NCI-H2196 (cell line): ENCODE results near the gene CPD.
"Not testable (repeated sequence)": the region's sequence is repeated elsewhere in the genome, so short reads cannot be mapped to it uniquely, and the experiment has no call there.

Experiments
- DNase-seq: peaks from one replicate; lab custom pipeline; 2025; ENCODE audit not compliant: unreplicated experiment; lab: John Stamatoyannopoulos, UW

Gene CPD

DNA sequence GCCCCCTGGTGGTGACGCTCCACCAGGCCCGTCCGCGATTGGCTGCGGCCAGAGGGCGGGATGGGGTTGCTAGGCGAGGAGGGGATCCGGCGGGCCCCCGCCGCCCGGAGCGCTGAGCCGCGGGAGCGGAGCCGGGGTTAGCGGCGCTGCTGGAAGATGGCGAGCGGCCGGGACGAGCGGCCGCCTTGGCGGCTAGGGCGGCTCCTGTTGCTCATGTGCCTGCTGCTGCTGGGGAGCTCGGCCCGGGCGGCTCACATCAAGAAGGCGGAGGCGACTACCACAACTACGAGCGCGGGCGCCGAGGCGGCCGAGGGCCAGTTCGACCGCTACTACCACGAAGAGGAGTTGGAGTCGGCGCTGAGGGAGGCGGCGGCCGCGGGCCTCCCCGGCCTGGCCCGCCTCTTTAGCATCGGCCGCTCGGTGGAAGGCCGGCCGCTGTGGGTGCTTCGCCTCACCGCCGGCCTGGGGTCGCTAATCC, at the start of gene CPD:
CPD (plus strand) TSS at position 103 of the 478 bp plus-strand sequence; CDS start at position 157, 54 bp downstream.
- DNase-seq: peak; percentile 87

DNA sequence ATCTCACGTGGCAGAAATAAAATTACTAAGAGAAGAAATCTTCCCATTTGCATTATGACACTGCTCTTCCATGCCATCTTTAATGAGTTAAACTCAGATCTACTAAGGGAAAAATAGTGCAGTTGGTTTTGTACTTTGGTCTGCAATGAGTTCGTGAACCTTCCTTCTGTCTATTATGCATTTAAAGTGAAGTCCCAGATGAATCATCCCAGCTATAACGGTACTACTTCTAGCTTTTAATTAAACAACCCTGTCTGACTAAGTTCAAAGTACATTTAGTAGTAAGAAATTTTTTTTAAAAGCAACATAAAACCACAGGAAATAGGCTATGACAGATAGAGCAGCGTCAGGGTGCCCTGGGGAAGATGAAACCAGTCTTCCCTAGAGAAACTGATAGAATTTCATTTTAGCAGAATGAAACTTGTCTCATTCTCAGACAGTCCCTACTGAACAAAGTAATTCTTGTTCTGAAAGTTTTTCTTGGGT, 46.6 kb upstream of the CPD start:
- DNase-seq: no peak

DNA sequence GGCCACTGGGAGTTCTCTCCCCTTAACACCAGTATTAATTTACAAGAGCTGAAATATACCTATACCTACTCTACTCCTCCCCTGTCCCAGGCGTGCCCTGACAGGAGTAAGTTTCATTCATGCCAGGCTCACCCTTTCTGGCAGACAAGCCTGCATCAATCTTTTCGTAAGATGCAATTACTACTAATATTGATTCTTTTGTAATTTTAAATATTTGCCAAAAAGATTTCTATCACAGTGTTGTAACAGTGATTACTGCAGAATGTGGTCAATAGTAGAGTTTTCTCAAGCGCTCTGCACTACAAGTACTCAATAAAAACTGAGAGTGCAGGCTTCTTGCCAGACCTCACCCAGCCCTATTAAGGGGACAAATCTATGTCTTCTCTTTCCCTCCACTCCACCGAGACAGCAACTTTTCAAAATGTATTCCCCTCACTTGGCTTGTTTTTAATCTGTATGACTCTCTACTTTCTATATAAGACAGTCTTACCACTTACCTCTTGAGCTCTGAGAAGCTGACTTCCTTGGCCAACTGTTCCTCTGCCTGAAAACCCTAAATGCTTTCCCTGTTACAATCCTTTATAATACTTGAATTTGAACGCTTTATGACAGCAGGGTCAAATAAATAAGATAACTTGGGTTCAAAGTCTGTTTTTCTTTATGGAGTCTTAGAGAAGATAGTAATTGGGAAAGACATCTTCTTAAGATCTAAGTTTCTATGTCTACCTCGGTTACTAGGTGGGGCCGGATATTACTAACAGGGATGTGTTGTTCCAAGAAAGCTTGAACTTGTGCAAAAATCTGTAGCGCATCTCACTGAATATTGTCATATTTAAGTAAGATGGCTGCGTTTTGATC, 45.0 kb upstream of the CPD start, which contains the start of gene TMIGD1:
TMIGD1 (minus strand) TSS at position 555 of the 858 bp plus-strand sequence. CDS start 1,924 bp downstream, outside the sequence.
- DNase-seq: no peak

DNA sequence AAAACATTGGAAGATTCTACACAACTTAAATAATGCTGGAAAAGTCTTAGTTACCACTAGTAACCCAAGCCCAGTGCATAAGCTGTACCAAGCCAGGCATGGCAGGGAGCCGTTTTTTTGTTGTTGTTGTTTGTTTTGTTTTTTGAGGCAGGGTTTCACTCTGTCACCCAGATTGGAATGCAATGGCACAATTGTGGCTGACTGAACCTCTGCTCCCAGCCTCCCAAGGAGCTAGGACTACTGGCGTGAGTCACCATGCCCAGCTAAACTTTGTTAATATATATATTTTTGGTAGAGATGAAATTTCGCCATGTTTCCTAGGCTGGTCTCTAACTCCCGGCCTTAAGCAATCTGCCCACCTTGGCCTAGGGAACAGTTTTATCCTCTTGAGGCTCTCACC, 44.3 kb upstream of the CPD start:
- DNase-seq: no peak

DNA sequence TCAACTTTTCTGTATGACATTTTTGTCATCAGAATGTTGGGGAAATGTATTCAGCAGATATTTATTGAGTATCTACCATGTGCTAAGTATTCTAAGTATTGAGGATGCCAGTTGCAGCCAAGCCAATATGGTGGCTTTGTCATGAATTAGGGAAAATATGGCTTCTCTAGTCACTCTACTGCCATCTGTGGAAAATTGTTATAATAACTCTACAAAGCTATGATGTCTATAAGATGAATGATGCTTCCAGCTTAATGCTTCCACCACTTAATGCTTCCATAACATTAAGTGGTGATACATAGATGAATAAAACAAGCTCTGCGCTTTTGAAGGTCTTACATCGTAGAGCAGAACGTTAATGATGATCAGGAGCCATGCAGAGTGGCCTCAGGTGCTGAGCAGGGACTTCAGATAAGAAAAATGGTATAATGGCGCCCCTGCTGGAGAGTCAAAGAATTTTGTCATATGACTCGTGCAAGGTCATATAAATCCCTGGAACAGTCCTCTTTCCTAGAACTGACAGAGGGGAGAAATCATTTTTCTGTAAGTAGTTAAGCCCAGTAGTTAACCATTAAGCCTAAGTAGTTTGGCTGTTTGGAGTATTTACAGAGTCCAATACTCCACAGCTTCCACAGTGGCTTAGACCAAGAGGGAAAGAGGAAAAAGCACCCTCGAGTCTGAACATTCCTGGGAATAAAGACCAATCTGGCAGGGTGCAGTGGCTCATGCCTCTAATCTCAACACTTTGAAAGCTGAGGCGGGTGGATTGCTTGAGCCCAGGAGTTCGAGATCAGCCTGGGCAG, 42.2 kb upstream of the CPD start:
- DNase-seq: no peak

DNA sequence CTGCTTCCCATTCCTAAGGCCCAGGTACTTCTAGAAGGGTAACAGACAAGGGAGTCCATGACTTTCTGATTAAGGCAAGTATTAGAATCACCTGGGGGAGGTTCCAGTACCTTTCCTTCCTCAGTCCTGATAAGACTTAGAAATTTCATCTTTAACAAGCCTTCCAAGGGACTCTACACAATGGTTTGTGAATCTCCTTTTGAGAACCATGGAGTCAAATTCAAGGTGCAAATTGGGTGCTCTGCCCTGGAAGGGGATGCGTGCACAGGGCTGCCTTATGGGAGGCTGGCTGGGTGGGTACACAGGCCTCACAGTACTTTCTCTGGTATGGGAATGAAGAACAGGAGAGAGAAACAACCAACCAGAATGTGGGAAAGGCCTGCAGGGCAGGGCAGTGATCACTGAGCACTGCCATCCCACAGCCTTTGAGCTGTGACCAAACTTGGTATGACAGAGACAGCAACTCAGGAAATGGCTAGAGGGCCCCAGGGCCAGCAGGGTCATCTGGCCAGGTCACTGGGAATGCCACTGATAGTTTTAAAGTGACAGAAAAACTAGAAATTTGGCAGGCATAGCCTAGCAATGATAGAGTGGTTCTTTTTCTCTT, 41.2 kb upstream of the CPD start:
- DNase-seq: no peak

DNA sequence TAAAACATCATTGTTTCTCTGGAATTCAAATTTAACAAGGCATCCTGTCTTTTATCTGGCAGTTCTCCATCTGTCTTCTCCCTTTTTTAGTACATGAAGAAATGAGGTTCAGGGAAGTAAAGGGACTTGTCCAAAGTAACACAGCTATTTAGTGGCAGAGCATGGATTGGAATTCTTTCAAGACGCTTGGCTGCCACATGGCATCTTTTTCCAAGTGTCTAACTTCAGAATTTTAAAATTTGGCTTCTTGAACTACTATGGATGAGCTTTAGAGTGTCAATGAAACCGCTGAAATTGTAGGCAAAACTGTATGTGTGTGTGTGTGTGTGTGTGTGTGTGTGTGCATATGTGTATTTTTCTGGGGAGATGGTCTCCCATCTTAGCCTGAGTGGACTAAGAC, 39.6 kb upstream of the CPD start:
- DNase-seq: no peak

DNA sequence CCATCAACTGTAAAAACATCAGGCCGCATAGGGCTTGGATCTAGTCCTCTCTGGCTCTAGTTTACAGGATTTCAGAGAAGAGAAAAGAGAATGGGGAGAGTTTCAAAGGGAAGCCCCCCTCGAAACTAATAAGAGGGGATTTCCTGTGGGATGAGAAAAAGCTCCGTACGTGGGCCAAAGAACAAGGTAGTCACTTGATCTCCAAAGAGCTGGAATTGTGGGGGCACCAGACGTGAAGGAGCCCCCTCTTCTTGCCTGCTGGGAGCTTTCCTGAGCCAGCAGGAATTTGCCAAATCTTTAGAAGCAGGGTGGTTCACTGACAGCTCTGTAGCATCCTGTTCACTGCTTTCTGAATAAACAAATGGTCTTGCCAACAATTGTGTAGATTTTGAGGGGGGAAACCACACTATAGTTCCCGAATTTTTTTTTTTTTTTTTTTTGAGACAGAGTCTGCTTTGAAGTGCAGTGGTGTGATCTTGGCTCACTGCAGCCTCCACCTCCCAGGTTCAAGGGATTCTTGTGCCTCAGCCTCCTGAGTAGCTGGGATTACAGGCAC, 37.8 kb upstream of the CPD start:
- no peak for DNase-seq

DNA sequence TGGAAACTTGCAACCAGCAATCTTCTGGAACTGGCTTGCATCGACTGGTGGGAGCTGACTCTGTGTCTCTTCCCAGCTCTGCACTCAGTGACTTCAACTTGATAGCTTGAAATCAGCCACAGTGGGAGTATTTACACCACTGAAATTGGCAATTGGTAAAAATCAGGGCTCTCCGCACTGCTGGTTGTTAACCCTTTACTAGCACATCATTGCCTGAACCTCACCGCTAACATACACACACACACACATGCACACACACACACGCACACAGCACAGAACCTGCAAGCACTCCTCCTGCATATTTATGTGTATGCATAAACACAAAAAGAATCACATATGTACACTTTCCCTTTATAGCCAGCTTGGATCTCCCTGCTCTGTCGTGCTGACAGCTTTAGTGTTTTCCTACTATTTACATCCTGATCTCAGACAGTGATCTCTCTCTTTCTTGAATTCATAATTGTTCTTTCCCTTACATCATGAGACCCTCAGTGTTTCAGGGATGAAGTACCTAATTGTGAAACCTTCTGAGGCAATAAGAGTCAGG, 37.0 kb upstream of the CPD start:
- DNase-seq: no peak

DNA sequence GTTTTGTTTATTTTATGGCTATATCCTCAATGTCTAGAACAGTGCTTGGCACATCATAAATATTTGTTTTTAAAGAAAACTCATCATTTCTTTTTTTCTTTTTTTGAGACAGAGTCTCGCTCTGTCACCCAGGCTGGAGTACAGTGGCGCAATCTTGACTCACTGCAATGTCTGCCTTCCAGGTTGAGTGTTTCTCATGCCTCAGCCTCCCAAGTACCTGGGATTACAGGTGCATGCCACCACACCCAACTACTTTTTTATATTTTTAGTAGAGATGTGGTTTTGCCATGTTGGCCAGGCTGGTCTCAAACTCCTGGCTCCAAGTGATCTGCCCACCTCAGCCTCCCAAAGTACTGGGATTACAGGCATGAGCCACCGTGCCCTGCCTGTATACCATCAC, 35.5 kb upstream of the CPD start:
- DNase-seq: not testable (repeated sequence)

DNA sequence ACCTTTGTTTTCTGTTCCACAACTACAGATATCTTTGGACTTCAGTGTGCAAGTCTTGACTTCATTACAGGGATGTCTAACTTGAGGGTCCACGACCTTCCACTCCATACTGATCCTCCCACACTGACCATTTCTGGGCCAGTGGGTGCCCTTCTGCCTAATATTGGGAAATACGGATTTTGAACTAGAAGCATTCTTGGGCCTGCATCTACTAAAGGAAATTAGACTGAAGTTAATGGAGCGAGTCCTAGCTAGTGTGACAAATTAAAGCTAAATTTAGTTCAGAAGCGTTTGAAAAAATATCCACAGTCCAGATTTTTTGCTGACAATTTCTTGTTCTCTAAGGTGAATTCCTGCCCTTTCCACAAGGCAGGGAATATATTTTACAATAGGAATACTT, 34.9 kb upstream of the CPD start:
- DNase-seq: no peak

DNA sequence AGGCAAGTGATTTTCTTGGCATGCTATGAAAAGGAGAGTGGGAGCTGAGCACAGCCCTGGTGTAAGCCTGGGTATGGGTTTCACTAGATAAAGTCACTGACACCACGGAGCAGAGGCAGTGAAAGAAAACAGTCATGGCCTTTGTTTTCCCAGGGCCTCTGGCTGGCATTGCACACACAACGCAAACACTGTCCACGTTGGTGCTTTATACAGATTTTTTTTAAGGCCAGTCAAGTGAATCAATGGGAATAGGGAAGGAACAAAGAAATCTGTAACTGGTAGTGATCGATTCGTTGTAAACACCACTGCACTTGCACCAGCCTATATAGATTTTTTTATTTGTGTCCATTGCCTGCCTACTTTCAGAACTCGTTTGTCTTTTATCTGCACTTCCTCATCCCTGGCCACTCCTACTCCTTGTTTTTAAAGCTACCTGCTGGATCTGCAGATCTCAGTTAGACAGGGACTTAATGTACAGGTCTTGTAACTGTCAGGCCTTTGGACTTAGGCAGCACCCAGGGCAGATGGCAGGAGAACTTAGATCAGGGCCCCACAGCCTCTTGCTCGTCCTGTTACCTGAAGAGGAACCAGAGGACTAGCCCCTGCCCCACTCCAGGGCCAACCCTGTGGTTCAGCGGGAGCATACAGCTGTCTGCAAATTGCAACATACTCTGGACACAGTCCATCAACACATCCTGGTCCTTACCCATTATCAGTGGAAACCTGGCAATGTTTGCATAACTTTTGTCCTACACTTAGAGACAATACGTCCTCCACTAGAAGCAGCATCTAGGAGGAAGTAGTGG, 34.2 kb upstream of the CPD start:
- peak; percentile 64 for DNase-seq

DNA sequence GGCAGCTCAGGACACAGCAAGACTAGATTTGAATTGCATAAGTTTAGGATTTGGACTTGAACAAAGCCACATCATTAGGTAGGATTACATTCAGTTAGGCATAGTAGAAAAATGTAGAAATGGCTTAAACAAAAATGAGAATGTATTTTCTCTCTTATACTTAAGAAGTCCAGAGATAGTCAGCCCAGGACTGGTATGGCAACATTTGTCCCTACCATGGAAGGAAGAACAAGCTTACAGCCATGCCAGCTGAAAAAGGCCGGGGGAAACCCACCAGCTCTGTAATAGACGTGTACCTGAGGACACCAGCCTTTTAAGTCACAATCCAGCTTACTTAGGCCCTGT, 33.7 kb upstream of the CPD start:
- no peak for DNase-seq

DNA sequence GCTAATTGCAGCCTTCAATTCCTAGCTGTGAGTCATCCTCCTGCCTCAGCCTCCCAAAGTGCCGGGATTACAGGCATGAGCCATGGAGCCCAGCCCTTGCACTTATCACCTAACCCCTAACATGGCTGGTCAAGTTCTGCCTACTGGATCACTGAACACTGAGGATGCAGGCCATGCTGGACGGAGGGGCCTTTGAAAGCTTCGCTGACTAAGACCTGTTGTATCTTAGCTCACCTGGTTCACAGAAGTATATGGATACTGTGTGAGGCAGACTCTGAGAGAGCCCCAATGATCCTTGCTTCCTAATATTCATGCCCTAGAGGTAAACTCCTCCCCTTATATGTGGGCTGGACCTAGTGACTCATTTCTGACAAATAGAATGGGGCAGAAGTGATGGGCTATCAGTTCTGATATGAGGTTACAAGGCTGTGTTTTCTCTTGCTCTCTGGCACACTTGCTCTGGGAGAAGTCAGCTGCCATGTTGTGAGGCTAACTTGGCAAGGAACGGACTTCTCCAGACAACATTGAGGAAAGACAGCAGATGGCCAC, 33.1 kb upstream of the CPD start:
- DNase-seq: no peak

DNA sequence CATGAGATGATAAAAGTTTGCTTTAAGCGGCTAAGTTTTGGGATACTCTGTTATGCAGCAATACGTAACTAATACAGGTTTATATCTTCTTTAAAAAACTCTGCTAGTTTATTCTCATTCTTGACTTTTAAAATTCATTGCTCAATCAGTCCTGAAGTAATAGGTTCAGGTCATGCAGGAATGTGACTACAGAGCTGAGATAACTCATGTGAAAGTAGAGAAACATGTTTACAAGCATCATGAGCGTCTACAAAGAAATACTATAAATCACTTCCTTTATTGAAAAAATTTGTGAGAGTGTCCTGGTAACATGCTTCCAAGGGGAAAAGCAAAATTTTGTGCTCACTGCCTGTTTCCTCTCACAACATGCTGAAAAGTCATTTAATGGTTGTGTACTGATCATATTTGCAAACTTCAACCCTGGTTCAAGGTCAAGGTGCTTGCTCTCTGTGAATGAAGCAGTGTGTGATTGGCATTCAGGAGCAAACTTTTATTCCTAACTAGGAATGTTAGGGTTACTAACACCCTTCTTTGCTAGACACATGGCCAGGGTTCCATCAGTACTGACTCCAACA, 32.4 kb upstream of the CPD start:
- no peak for DNase-seq

DNA sequence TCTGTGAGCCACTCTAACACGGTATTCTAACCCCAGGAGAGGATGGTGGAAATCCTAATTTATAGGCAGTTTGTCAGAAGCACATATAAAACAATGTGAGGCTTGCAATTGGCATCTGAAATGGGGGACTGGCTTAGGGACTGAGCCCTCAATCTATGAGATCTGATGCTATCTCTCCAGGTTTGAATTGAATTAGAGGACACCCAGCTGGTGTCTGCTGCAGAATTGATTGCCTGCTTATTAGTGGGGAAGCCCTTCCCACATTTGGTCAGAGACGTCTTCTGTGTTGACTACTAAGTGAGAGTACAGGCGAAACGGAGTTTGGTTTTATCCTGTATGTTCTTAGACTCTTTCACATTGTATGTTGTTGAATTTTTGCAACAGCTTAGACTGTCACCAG, 31.2 kb upstream of the CPD start:
- no peak for DNase-seq

DNA sequence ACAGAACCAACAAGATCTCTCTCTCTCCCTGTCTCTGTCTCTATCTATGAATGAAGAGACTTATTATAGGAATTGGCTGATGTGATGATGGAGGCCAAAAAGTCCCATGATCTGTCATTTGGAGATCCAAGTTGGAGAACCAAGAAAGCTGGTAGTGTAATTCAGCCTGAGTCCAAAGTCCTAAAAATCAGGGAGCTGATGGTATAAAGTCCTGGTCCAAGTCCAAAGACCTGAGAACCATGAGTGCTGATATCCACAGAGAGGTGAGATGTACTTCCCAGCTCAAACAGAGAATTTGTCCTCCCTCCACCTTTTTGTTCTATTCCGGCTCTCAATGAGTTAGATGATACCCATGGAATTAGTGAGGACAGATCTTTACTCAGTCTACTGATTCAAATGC, 29.5 kb upstream of the CPD start:
- no peak for DNase-seq

DNA sequence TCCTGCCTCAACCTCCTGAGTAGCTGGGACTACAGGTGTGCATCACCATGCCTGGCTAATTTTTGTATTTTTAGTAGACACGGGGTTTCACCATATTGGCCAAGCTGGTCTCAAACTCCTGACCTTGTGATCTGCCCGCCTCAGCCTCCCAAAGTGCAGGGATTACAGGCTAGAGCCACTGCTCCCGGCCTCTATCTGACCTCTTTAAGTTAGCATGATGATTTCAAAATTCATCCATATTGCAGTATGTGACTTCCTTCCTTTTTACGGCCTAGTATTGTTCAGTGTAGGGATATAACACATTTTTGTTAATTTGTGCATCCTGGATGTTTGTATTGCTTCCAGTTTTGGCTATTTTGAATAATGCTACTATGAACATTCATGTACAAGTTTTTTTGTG, 27.5 kb upstream of the CPD start:
- DNase-seq: not testable (repeated sequence)

DNA sequence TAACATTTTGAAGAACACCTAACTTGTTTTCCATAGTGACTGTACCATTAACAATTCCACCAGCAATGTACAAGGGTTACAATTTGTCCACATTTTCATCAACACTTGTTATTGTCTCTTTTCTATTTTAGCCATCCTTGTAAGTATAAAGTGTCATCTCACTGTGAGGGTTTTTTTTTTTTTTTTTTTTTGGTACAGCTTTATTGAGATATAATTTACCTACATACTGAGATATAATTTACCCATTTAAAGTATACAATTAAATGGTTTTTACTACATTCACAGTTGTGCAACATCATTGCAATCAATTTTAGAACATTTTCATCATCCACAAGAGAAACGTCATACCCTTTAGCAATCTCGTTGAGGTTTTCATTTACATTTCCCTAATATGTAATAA, 27.0 kb upstream of the CPD start:
- no peak for DNase-seq
